GM19025 (cell line): ENCODE measurements around the gene SHOC2.

Experiments used
- ATAC-seq: cut with Tn5 transposase; IDR thresholded peaks from one replicate; pipeline ENCODE4 v1.9.1; 2021; ENCODE audit warnings: mild to moderate bottlenecking, low read depth, moderate library complexity; ENCODE audit not compliant: unreplicated experiment

SHOC2 gene

GRCh38 chr10:110919349-110919931, at the start of gene SHOC2:
Gene SHOC2 (plus strand): TSS chr10:110919604. CDS start chr10:110964359, 44,755 bp downstream.
- peak; percentile 5 for ATAC-seq

GRCh38 chr10:110870823-110871297, 48.5 kb upstream of the SHOC2 start:
- ATAC-seq: no peak

GRCh38 chr10:110871298-110872084, 47.9 kb upstream of the SHOC2 start, which contains the start of gene PDCD4:
Gene PDCD4 (plus strand): TSS chr10:110871928. CDS start chr10:110876028, 4,100 bp downstream.
- peak; percentile 68 for ATAC-seq

GRCh38 chr10:110872145-110872983, 47.0 kb upstream of the SHOC2 start:
- peak; percentile 36 for ATAC-seq

GRCh38 chr10:110872984-110873923, 46.1 kb upstream of the SHOC2 start:
- ATAC-seq: no peak

- no peak for ATAC-seq
Observed at GRCh38 chr10:110873951-110874350, 45.5 kb upstream of the SHOC2 start.

GRCh38 chr10:110876000-110876399, 43.4 kb upstream of the SHOC2 start:
- ATAC-seq: no peak

- ATAC-seq: no peak
Observed at GRCh38 chr10:110876788-110877187, 42.6 kb upstream of the SHOC2 start.

GRCh38 chr10:110880012-110880411, 39.4 kb upstream of the SHOC2 start:
- ATAC-seq: no peak

- ATAC-seq: no peak
Observed at GRCh38 chr10:110881247-110881646, 38.2 kb upstream of the SHOC2 start.

- ATAC-seq: no peak
Observed at GRCh38 chr10:110881905-110882304, 37.5 kb upstream of the SHOC2 start.

- ATAC-seq: no peak
Observed at GRCh38 chr10:110883924-110884323, 35.5 kb upstream of the SHOC2 start.

- ATAC-seq: no peak
Observed at GRCh38 chr10:110885932-110886674, 33.3 kb upstream of the SHOC2 start.

GRCh38 chr10:110887560-110887959, 31.8 kb upstream of the SHOC2 start:
- ATAC-seq: no peak

GRCh38 chr10:110892602-110893288, 26.7 kb upstream of the SHOC2 start:
- no peak for ATAC-seq

GRCh38 chr10:110893559-110894179, 25.7 kb upstream of the SHOC2 start:
- no peak for ATAC-seq

- no peak for ATAC-seq
Observed at GRCh38 chr10:110897184-110897583, 22.2 kb upstream of the SHOC2 start.

GRCh38 chr10:110898391-110898790, 21.0 kb upstream of the SHOC2 start:
- ATAC-seq: no peak
